H1 (cell line): ENCODE results near the gene LOXL1. TPM values are rescaled to one million over a fixed set of nuclear protein-coding genes. Genes with fewer than 3 reads are reported as not detected.

Experiments
- CTCF ChIA-PET: fragments of 300-600 bp; sonication (Branson Sonifier 250); formaldehyde crosslinking; loops from one replicate; lab custom pipeline; 2021; ENCODE audit not compliant: partially characterized antibody; lab: Charles Lee
- POLR2A ChIA-PET: fragments of 300-600 bp; sonication (Branson Sonifier 250); formaldehyde crosslinking; loops from one replicate; lab custom pipeline; 2021; ENCODE audit warnings: inconsistent platforms; ENCODE audit not compliant: partially characterized antibody; lab: Charles Lee
- DNase-seq, 2 experiments: peaks; one replicate each; pipeline versions ENCODE4 v3.0.0 to v3.0.0-alpha.2; 2010 to 2022; ENCODE audit warnings: low spot score in 2 of 2, low read depth in 1 of 2, mixed read lengths in 1 of 2
- FAIRE-seq: peaks from 2 replicates; lab custom pipeline; 2011; peaks lifted over from hg19 to GRCh38; lab: Jason Lieb, UNC
- H2AFZ ChIP-seq: 2 replicates; pipeline ENCODE4 v1.8.1; 2012; ENCODE audit warnings: low read length, inconsistent platforms
- H2AK5ac ChIP-seq: 2 replicates; pipeline ENCODE4 v1.6.1; 2013; ENCODE audit warnings: low read depth, low read length
- H2BK120ac ChIP-seq: replicated peaks from 2 replicates; pipeline ENCODE3; 2013; ENCODE audit warnings: low read depth, low read length, inconsistent platforms
- H2BK12ac ChIP-seq: 2 replicates; pipeline ENCODE4 v1.6.1; 2013; ENCODE audit warnings: low read depth, low read length
- H2BK15ac ChIP-seq: 2 replicates; pipeline ENCODE4 v1.6.1; 2013; ENCODE audit warnings: low read length
- H2BK20ac ChIP-seq: 2 replicates; pipeline ENCODE4 v1.6.1; 2013; ENCODE audit warnings: low read length
- H2BK5ac ChIP-seq: 2 replicates; pipeline ENCODE4 v1.6.1; 2013; ENCODE audit warnings: low read depth, low read length
- H3K14ac ChIP-seq: 2 replicates; pipeline ENCODE4 v1.6.1; 2013; ENCODE audit warnings: inconsistent platforms; ENCODE audit not compliant: insufficient read length
- H3K18ac ChIP-seq: 2 replicates; pipeline ENCODE4 v1.6.1; 2013; ENCODE audit warnings: low read length; ENCODE audit errors: extremely low read depth
- H3K23ac ChIP-seq: 2 replicates; pipeline ENCODE4 v1.6.1; 2013; ENCODE audit warnings: inconsistent platforms; ENCODE audit not compliant: insufficient read length
- H3K23me2 ChIP-seq: 2 replicates; pipeline ENCODE4 v1.6.1; 2013; ENCODE audit warnings: low read depth, low read length
- H3K27ac ChIP-seq: 2 replicates; pipeline ENCODE4 v1.6.1; 2011; ENCODE audit warnings: low read depth, low read length, inconsistent platforms
- H3K27me3 ChIP-seq, 4 experiments: replicated peaks in 1 of 4; 1 replicate in 1 of 4; 2 replicates in 3 of 4; pipeline versions ENCODE4 v1.6.1 to v1.8.1; 2011 to 2013; ENCODE audit warnings: low read length in 3 of 4, mild to moderate bottlenecking in 3 of 4, inconsistent platforms in 2 of 4, mixed read lengths in 2 of 4, moderate library complexity in 1 of 4; ENCODE audit not compliant: control insufficient read depth in 3 of 4, insufficient read depth in 3 of 4; ENCODE audit errors: extremely low read depth in 1 of 4
- H3K36me3 ChIP-seq, 4 experiments: 2 replicates each; pipeline versions ENCODE4 v1.6.1 to v1.8.1; 2011 to 2013; ENCODE audit warnings: mild to moderate bottlenecking in 4 of 4, low read length in 3 of 4, moderate library complexity in 2 of 4, control low read depth in 1 of 4, inconsistent platforms in 1 of 4; ENCODE audit not compliant: insufficient read depth in 4 of 4, control insufficient read depth in 2 of 4
- H3K4ac ChIP-seq: replicated peaks from 2 replicates; pipeline ENCODE3; 2013; ENCODE audit warnings: low read length, low read depth, mixed read lengths, inconsistent platforms; ENCODE audit not compliant: insufficient read length
- H3K4me1 ChIP-seq, 4 experiments: replicated peaks in 1 of 4; 1 replicate in 1 of 4; 2 replicates in 3 of 4; pipeline versions ENCODE4 v1.6.1 to v1.8.1; 2011 to 2013; ENCODE audit warnings: low read length in 3 of 4, inconsistent platforms in 2 of 4, mixed read lengths in 1 of 4; ENCODE audit not compliant: insufficient read depth in 4 of 4, control insufficient read depth in 3 of 4
- H3K4me2 ChIP-seq, 2 experiments: 2 replicates each; pipeline versions ENCODE4 v1.6.1 to v1.8.1; 2011 to 2013; ENCODE audit warnings: low read depth in 2 of 2, low read length in 2 of 2, control low read depth in 1 of 2, inconsistent platforms in 1 of 2, mild to moderate bottlenecking in 1 of 2; ENCODE audit not compliant: insufficient read depth in 1 of 2
- H3K4me3 ChIP-seq, 4 experiments: fragments of 200-600, 300-600 bp in 1 of 4; sonication (generic), shearing (Covaris generic), sonication (Bioruptor Twin) in 1 of 4; 2 replicates each; pipeline versions ENCODE4 v1.5.1 to v1.8.1; 2011 to 2016; ENCODE audit warnings: low read length in 4 of 4, low read depth in 3 of 4, control low read depth in 2 of 4, inconsistent platforms in 2 of 4, mild to moderate bottlenecking in 2 of 4, mixed read lengths in 1 of 4, moderate library complexity in 1 of 4; ENCODE audit not compliant: insufficient read depth in 2 of 4; ENCODE audit errors: extremely low read depth in 1 of 4
- H3K56ac ChIP-seq: replicated peaks from 2 replicates; pipeline ENCODE3; 2013; ENCODE audit warnings: low read depth, mild to moderate bottlenecking, mixed read lengths, low read length, inconsistent platforms; ENCODE audit not compliant: insufficient read length
- H3K79me1 ChIP-seq: 2 replicates; pipeline ENCODE4 v1.6.1; 2013; ENCODE audit warnings: low read depth, low read length, control low read depth
- H3K79me2 ChIP-seq, 2 experiments: 2 replicates each; pipeline versions ENCODE4 v1.6.1 to v1.8.1; 2012 to 2013; ENCODE audit warnings: low read length in 2 of 2, mild to moderate bottlenecking in 2 of 2, inconsistent platforms in 1 of 2; ENCODE audit not compliant: insufficient read depth in 2 of 2, control insufficient read depth in 1 of 2
- H3K9ac ChIP-seq, 4 experiments: replicated peaks in 1 of 4; 1 replicate in 1 of 4; 2 replicates in 3 of 4; pipeline versions ENCODE4 v1.6.1 to v1.8.1; 2011 to 2013; ENCODE audit warnings: low read depth in 3 of 4, low read length in 3 of 4, control low read depth in 2 of 4, mild to moderate bottlenecking in 2 of 4, moderate library complexity in 2 of 4, inconsistent platforms in 1 of 4; ENCODE audit errors: extremely low read depth in 1 of 4
- H3K9me3 ChIP-seq, 2 experiments: 2 replicates each; pipeline versions ENCODE4 v1.6.1 to v1.8.1; 2012 to 2013; ENCODE audit warnings: mild to moderate bottlenecking in 2 of 2, moderate library complexity in 2 of 2, control low read depth in 1 of 2, inconsistent platforms in 1 of 2, low read depth in 1 of 2, low read length in 1 of 2, mixed read lengths in 1 of 2; ENCODE audit not compliant: insufficient read depth in 2 of 2
- H4K20me1 ChIP-seq, 2 experiments: replicated peaks in 1 of 2; 2 replicates each; pipeline versions ENCODE3 to v1.8.1; 2011 to 2013; ENCODE audit warnings: inconsistent platforms in 2 of 2, low read length in 2 of 2, mild to moderate bottlenecking in 1 of 2; ENCODE audit not compliant: insufficient read depth in 2 of 2, control insufficient read depth in 1 of 2
- H4K5ac ChIP-seq: 2 replicates; pipeline ENCODE4 v1.6.1; 2013; ENCODE audit warnings: low read length, low read depth, mixed read lengths, inconsistent platforms; ENCODE audit not compliant: insufficient read length
- H4K8ac ChIP-seq: 2 replicates; pipeline ENCODE4 v1.8.0; 2013; ENCODE audit warnings: mild to moderate bottlenecking, moderate library complexity, low read length, inconsistent platforms; ENCODE audit not compliant: insufficient read depth; ENCODE audit errors: extremely low read depth
- H4K91ac ChIP-seq: replicated peaks from 2 replicates; pipeline ENCODE3; 2013; ENCODE audit warnings: low read length, mixed read lengths, inconsistent platforms; ENCODE audit not compliant: insufficient read length
- WGBS, 2 experiments: shearing (Covaris generic) in 1 of 2; methylation state at CpG; one replicate each; pipeline versions ENCODE4 v1.1.6 to v1.1.7; 2013 to 2015; ENCODE audit warnings: low lambda C conversion rate in 2 of 2, mixed read lengths in 2 of 2, inconsistent platforms in 1 of 2, low coverage in 1 of 2, missing lambda C conversion rate in 1 of 2; ENCODE audit not compliant: insufficient replicate concordance in 2 of 2, insufficient coverage in 1 of 2, insufficient read length in 1 of 2; ENCODE audit errors: extremely low coverage in 1 of 2, missing lambda C conversion rate in 1 of 2; 5-methylcytosine and 5-hydroxymethylcytosine counted together
- polyA plus RNA-seq, 7 experiments: library from polyadenylated mRNA; depleted of rRNA in 3 of 7; stranded (reverse) in 5 of 7; unstranded in 2 of 7; fragments of >200 nt in 5 of 7; fragments of 200-250 nt in 2 of 7; gene quantifications; 1 replicate in 5 of 7; 2 replicates in 1 of 7; 4 replicates in 1 of 7; pipeline versions ENCODE4 v1.2.1 to v1.2.3, GENCODE V29; 2011 to 2013; ENCODE audit warnings: missing spikeins in 2 of 7, mixed read lengths in 2 of 7
- total RNA-seq: library from RNA; stranded (reverse); fragmentation: NEBNext Ultra II Directional; extraction: Animal tissue kit (Norgen Biotek cat#: 25700); gene quantifications from 2 replicates; pipeline ENCODE4 v1.2.1, GENCODE V29; 2021

LOXL1 gene
- total and polyA plus RNA-seq, 2 of the 8 experiments (the other 6 are each of a cell fraction or from before 2014, with no cell fraction given): 8.1 to 14.4 TPM

GRCh38 chr15:73923156-73923487 is 3.1 kb upstream of the LOXL1 start:
- Histone ChIP-seq H3K56ac (no peak overlapping the region), H3K23me2 (peaks cover 12% of the 10 kb centered on the region), H2BK5ac (peak overlapping the region; percentile 77; the same call in 1 of the 2 replicates), H3K4ac (peak overlapping the region; percentile 46), H3K14ac (no peak overlapping the region), H3K9ac (no peak overlapping the region), H3K9me3 (no peaks in the 10 kb centered on the region), H3K27ac (no peak overlapping the region), H2BK15ac (peak overlapping the region; percentile 83), H3K79me2 (no peaks in the 10 kb centered on the region), H4K8ac (no peak overlapping the region), H4K91ac (peak overlapping the region; percentile 58), H3K4me2 (peak overlapping the region; percentile 59 to 87; a peak in 3 of 4 replicates), H2AFZ (no peak overlapping the region), H2AK5ac (peak overlapping the region; percentile 56; the same call in 1 of the 2 replicates), H2BK12ac (peak overlapping the region; percentile 68; the same call in 1 of the 2 replicates), H3K4me3 (peak overlapping the region in 1 of 4 experiments; percentile 47; a peak in 2 of 8 replicates), H3K27me3 (peaks cover 0 to 6% (median 2%) of the 10 kb centered on the region in 4 experiments; a peak in 3 of 7 replicates), H2BK120ac (peak overlapping the region; percentile 44), H3K79me1 (peaks cover 2% of the 10 kb centered on the region; the same call in 1 of the 2 replicates), H4K20me1 (peaks cover 0 to 2% of the 10 kb centered on the region in 2 experiments), H2BK20ac (peak overlapping the region; percentile 80), H3K36me3 (peaks cover 0 to 10% (median 0%) of the 10 kb centered on the region in 4 experiments; a peak in 1 of 8 replicates), H4K5ac (peak overlapping the region; percentile 52), H3K23ac (no peak overlapping the region), H3K18ac (peak overlapping the region; percentile 78), H3K4me1 (peaks cover 0 to 51% (median 36%) of the 10 kb centered on the region in 4 experiments; a peak in 6 of 7 replicates)
- CTCF ChIA-PET: interaction anchor here (1.0 to 4.8 kb wide), 17 partner anchors 9 to 172 kb away, joined by 3 to 25 read pairs (median 7); partner anchors contain the start of gene TBC1D21
- POLR2A ChIA-PET: interaction anchor here (0.6 to 1.7 kb wide), 7 partner anchors 12 to 280 kb away, joined by 3 to 8 read pairs (median 3); partner anchors contain the start of genes INSYN1 and STRA6
- WGBS, 2 experiments: 53% methylated on average over 7 of the region's 7 CpGs; no CpG with 5 or more reads in 1 of the 2 experiments
- FAIRE-seq (no peak), DNase-seq (no peak)
